IMR-90 (cell line): ENCODE measurements around the gene CDC42BPG. TPM values are rescaled to one million over a fixed set of nuclear protein-coding genes. Genes with fewer than 3 reads are reported as not detected.
A peak's percentile ranks its signal among the peaks of the same experiment; 100 is the strongest.

Source experiments
- ATAC-seq: fragments of 200-7000 bp; cut with Tn5 transposase; 2 replicates; pipeline ENCODE4 v1.9.1; 2020; ENCODE audit warnings: low read depth, mild to moderate bottlenecking, moderate library complexity
- BruUV-seq: library from RNA; stranded (reverse); fragments of 400-500 nt; replicated peaks from 2 replicates; lab custom pipeline; 2021; lab: Mats Ljungman, UMichigan
- CTCF ChIA-PET: fragments of 300-600 bp; formaldehyde crosslinking; extraction: SDS; loops from one replicate; lab custom pipeline; 2021; ENCODE audit warnings: antibody characterized with exemption; lab: Yijun Ruan, JAX
- POLR2A ChIA-PET: fragments of 300-600 bp; sonication (Branson Sonifier 250); formaldehyde crosslinking; loops from one replicate; lab custom pipeline; 2022; ENCODE audit warnings: antibody characterized with exemption; ENCODE audit not compliant: unreplicated experiment; lab: Charles Lee
- DNase-seq: peaks from one replicate; pipeline ENCODE4 v3.0.0; 2013
- H2AFZ ChIP-seq: replicated peaks from 2 replicates; pipeline ENCODE3; 2013; ENCODE audit warnings: low read length, mild to moderate bottlenecking; ENCODE audit not compliant: poor library complexity
- H2AK5ac ChIP-seq: 2 replicates; pipeline ENCODE4 v1.6.1; 2013; ENCODE audit warnings: low read depth, low read length, inconsistent platforms
- H2AK9ac ChIP-seq: replicated peaks from 2 replicates; pipeline ENCODE3; 2013; ENCODE audit warnings: mild to moderate bottlenecking, low read depth, low read length, moderate library complexity; ENCODE audit not compliant: poor library complexity
- H2BK120ac ChIP-seq: 2 replicates; pipeline ENCODE4 v1.6.1; 2013; ENCODE audit warnings: low read depth, low read length, inconsistent platforms
- H2BK15ac ChIP-seq: 3 replicates; pipeline ENCODE4 v1.6.1; 2013; ENCODE audit warnings: low read depth, low read length, inconsistent platforms
- H2BK20ac ChIP-seq: 2 replicates; pipeline ENCODE4 v1.6.1; 2013; ENCODE audit warnings: low read depth, mild to moderate bottlenecking, inconsistent platforms, low read length, moderate library complexity
- H2BK5ac ChIP-seq: 2 replicates; pipeline ENCODE4 v1.6.1; 2013; ENCODE audit warnings: mild to moderate bottlenecking, low read depth, low read length, inconsistent platforms; ENCODE audit not compliant: poor library complexity, severe bottlenecking
- H3K14ac ChIP-seq: replicated peaks from 2 replicates; pipeline ENCODE4 v1.6.1; 2013; ENCODE audit warnings: low read depth, low read length, inconsistent platforms
- H3K18ac ChIP-seq: 2 replicates; pipeline ENCODE4 v1.6.1; 2013; ENCODE audit warnings: low read depth, low read length, control low read depth
- H3K23ac ChIP-seq: 2 replicates; pipeline ENCODE4 v1.6.1; 2013; ENCODE audit warnings: low read depth, low read length, inconsistent platforms
- H3K27ac ChIP-seq: 2 replicates; pipeline ENCODE4 v1.5.1; 2013; ENCODE audit warnings: mild to moderate bottlenecking, control low read depth, low read length; ENCODE audit not compliant: insufficient read depth
- H3K27me3 ChIP-seq: 2 replicates; pipeline ENCODE4 v1.6.1; 2013; ENCODE audit warnings: low read length; ENCODE audit not compliant: control insufficient read depth, insufficient read depth
- H3K36me3 ChIP-seq: 2 replicates; pipeline ENCODE4 v1.6.1; 2013; ENCODE audit warnings: low read length, mixed read lengths; ENCODE audit not compliant: control insufficient read depth, insufficient read depth
- H3K4ac ChIP-seq: 2 replicates; pipeline ENCODE4 v1.6.1; 2013; ENCODE audit warnings: low read depth, low read length, inconsistent platforms
- H3K4me1 ChIP-seq: 2 replicates; pipeline ENCODE4 v1.6.1; 2013; ENCODE audit warnings: low read length, mixed read lengths; ENCODE audit not compliant: control insufficient read depth, insufficient read depth
- H3K4me2 ChIP-seq: 2 replicates; pipeline ENCODE4 v1.6.1; 2013; ENCODE audit warnings: low read depth, mild to moderate bottlenecking, control low read depth, low read length, moderate library complexity
- H3K4me3 ChIP-seq: 2 replicates; pipeline ENCODE4 v1.5.1; 2013; ENCODE audit warnings: low read depth, mild to moderate bottlenecking, control low read depth, low read length, moderate library complexity; ENCODE audit not compliant: insufficient read depth
- H3K56ac ChIP-seq: 2 replicates; pipeline ENCODE4 v1.6.1; 2013; ENCODE audit warnings: low read length, inconsistent platforms; ENCODE audit not compliant: insufficient read depth; ENCODE audit errors: extremely low read depth
- H3K79me1 ChIP-seq, 2 experiments: 2 replicates each; pipeline ENCODE4 v1.6.1; 2013; ENCODE audit warnings: low read length in 2 of 2, inconsistent platforms in 1 of 2, low read depth in 1 of 2
- H3K9ac ChIP-seq: 2 replicates; pipeline ENCODE4 v1.6.1; 2013; ENCODE audit warnings: low read depth, low read length, control low read depth
- H3K9me1 ChIP-seq: 2 replicates; pipeline ENCODE4 v1.6.1; 2013; ENCODE audit warnings: low read length, inconsistent platforms; ENCODE audit not compliant: insufficient read depth
- H3K9me3 ChIP-seq: 2 replicates; pipeline ENCODE4 v1.6.1; 2013; ENCODE audit warnings: low read length; ENCODE audit not compliant: control insufficient read depth, insufficient read depth
- H4K20me1 ChIP-seq: 2 replicates; pipeline ENCODE4 v1.6.1; 2013; ENCODE audit warnings: low read length, inconsistent platforms; ENCODE audit not compliant: insufficient read depth
- H4K5ac ChIP-seq: 2 replicates; pipeline ENCODE4 v1.6.1; 2013; ENCODE audit warnings: mild to moderate bottlenecking, low read depth, low read length, control low read depth
- H4K8ac ChIP-seq, 2 experiments: 2 replicates each; pipeline ENCODE4 v1.6.1; 2013; ENCODE audit warnings: low read depth in 2 of 2, low read length in 2 of 2, control low read depth in 1 of 2, inconsistent platforms in 1 of 2
- H4K91ac ChIP-seq: 2 replicates; pipeline ENCODE4 v1.6.1; 2013; ENCODE audit warnings: low read depth, low read length, inconsistent platforms; ENCODE audit not compliant: insufficient read depth
- BHLHE40 ChIP-seq: fragments of 150-350 bp; IDR thresholded peaks from 2 replicates; pipeline ENCODE4 v1.6.1; 2016; ENCODE audit warnings: mild to moderate bottlenecking, low read depth, low read length
- CEBPB ChIP-seq: IDR thresholded peaks from 2 replicates; pipeline ENCODE4 v1.6.1; 2012; ENCODE audit warnings: low read depth, low read length, improper control_type of control experiment
- CHD1 ChIP-seq: IDR thresholded peaks from 2 replicates; pipeline ENCODE4 v1.6.1; 2012; ENCODE audit warnings: low read depth, low read length, improper control_type of control experiment
- CTCF ChIP-seq: conservative IDR thresholded peaks from 2 replicates; pipeline ENCODE4 v1.5.1; 2012; ENCODE audit warnings: mild to moderate bottlenecking, low read depth, low read length, improper control_type of control experiment
- FOS ChIP-seq: fragments of 150-350 bp; IDR thresholded peaks from 2 replicates; pipeline ENCODE4 v1.6.1; 2016; ENCODE audit warnings: low read depth, low read length
- MAFK ChIP-seq: IDR thresholded peaks from 2 replicates; pipeline ENCODE4 v1.6.1; 2012; ENCODE audit warnings: low read depth, low read length, improper control_type of control experiment
- MAZ ChIP-seq: IDR thresholded peaks from 2 replicates; pipeline ENCODE4 v1.6.1; 2012; ENCODE audit warnings: low read depth, mild to moderate bottlenecking, low read length, improper control_type of control experiment, moderate library complexity, borderline replicate concordance
- MXI1 ChIP-seq: IDR thresholded peaks from 2 replicates; pipeline ENCODE4 v1.6.1; 2012; ENCODE audit warnings: low read depth, mild to moderate bottlenecking, low read length, moderate library complexity, borderline replicate concordance
- POLR2A ChIP-seq: IDR thresholded peaks from 2 replicates; pipeline ENCODE4 v1.6.1; 2012; ENCODE audit warnings: mild to moderate bottlenecking, low read depth, low read length
- RAD21 ChIP-seq: IDR thresholded peaks from 2 replicates; pipeline ENCODE4 v1.6.1; 2012; ENCODE audit warnings: low read length, improper control_type of control experiment
- USF2 ChIP-seq: fragments of 150-350 bp; IDR thresholded peaks from 2 replicates; pipeline ENCODE4 v1.6.1; 2017; ENCODE audit warnings: mild to moderate bottlenecking, antibody characterized with exemption, low read length, low read depth
- WGBS, 2 experiments: methylation state at CpG; one replicate each; pipeline versions ENCODE4 v1.1.5 to v1.1.7; 2013; ENCODE audit warnings: missing lambda C conversion rate in 2 of 2; ENCODE audit not compliant: insufficient read length in 1 of 2; ENCODE audit errors: extremely low coverage in 2 of 2; 5-methylcytosine and 5-hydroxymethylcytosine counted together
- dilution Hi-C: fragments of 300-500 bp; cut with HindIII; formaldehyde crosslinking; loops from one replicate; pipeline ENCODE4 v1.14.3; 2018; ENCODE audit warnings: low sequenced_read_pairs; ENCODE audit not compliant: unreplicated experiment
- in situ Hi-C: fragments of 300-500 bp; cut with MboI; formaldehyde crosslinking; loops from 3 replicates; pipeline ENCODE4 v1.14.3; 2019; ENCODE audit warnings: low sequenced_read_pairs, inconsistent platforms, mixed read lengths
- intact Hi-C: fragments of 100-400 bp; cut with micrococcal nuclease; formaldehyde crosslinking; loops from 2 replicates; pipeline ENCODE4 v1.10.0; 2022
- polyA plus RNA-seq, 3 experiments: library from polyadenylated mRNA; depleted of rRNA; stranded (reverse); fragments of >200 nt; gene quantifications; 2 replicates each; pipeline ENCODE4 v1.2.3, GENCODE V29; 2012; ENCODE audit warnings: low replicate concordance in 1 of 3
- total RNA-seq: library from RNA; depleted of rRNA; stranded (reverse); fragments of >200 nt; gene quantifications from 2 replicates; pipeline ENCODE4 v1.2.3, GENCODE V29; 2012

CDC42BPG gene
- total and polyA plus RNA-seq, 2 of the 4 experiments (the other 2 are of a cell fraction), result under 0.01 to 0.12 TPM

- peak; percentile 97 for ATAC-seq
- Histone ChIP-seq H4K91ac (peak within 1 kb of the TSS; percentile 37; the same call in 1 of the 2 replicates), H4K20me1 (no peaks in the 10 kb centered on the region), H3K27ac (peak within 1 kb of the TSS; percentile 27), H2BK20ac (no peak within 1 kb of the TSS), H2BK15ac (no peak within 1 kb of the TSS), H3K9ac (peak within 1 kb of the TSS; percentile 67), H3K18ac (0 out of 2 replicates have a peak within 1 kb of the TSS, but pooled peaks have one; percentile 3), H2AK9ac (peak within 1 kb of the TSS; percentile 92), H3K4ac (peak within 1 kb of the TSS; percentile 56), H3K4me2 (peak within 1 kb of the TSS; percentile 96), H3K4me3 (peak within 1 kb of the TSS; percentile 84), H3K14ac (peak within 1 kb of the TSS; percentile 56), H2AFZ (peak within 1 kb of the TSS; percentile 96), H3K9me3 (no peaks in the 10 kb centered on the region), H3K4me1 (peaks cover 10% of the 10 kb centered on the region), H3K79me1 (peaks cover 4 to 29% of the 10 kb centered on the region in 2 experiments; a peak in 3 of 4 replicates), H3K56ac (peak within 1 kb of the TSS; percentile 42), H3K23ac (0 out of 2 replicates have a peak within 1 kb of the TSS, but pooled peaks have one; percentile 12), H4K8ac (peak within 1 kb of the TSS; percentile 52 to 63; a peak in 3 of 4 replicates), H2BK120ac (no peak within 1 kb of the TSS), H4K5ac (peak within 1 kb of the TSS; percentile 40), H2BK5ac (peak within 1 kb of the TSS; percentile 1), H3K36me3 (peaks cover 36% of the 10 kb centered on the region), H3K27me3 (no peaks in the 10 kb centered on the region), H3K9me1 (peaks cover 16% of the 10 kb centered on the region), H2AK5ac (peak within 1 kb of the TSS; percentile 58; the same call in 1 of the 2 replicates)
- CTCF ChIA-PET, result interaction anchor here (1.0 kb wide), 1 partner anchor 21 kb away, joined by 3 read pairs; no protein-coding TSS in a partner anchor
- TF ChIP-seq MAFK (no peak), FOS (no peak), CHD1 (no peak), USF2 (no peak), CTCF (peak; percentile 38; the same call in 1 of the 2 replicates), POLR2A (peak; percentile 69), MAZ (peak; percentile 40; the same call in 1 of the 2 replicates), BHLHE40 (no peak), CEBPB (peak; percentile 45), MXI1 (no peak), RAD21 (0 out of 2 replicates have a peak, but pooled peaks have one; percentile 20)
- intact Hi-C loops (loop anchor here (2.0 kb wide), 1 partner anchor 25 kb away; the partner anchor contains the start of gene SF1), in situ Hi-C loops (no loop called here), dilution Hi-C loops (no loop called here)
- WGBS, 2 experiments, result 0% methylated on average over 18 of the region's 58 CpGs; no CpG with 5 or more reads in 1 of the 2 experiments
- no TSS peak for BruUV-seq
- POLR2A ChIA-PET, result interaction anchor here (0.5 to 0.6 kb wide), 2 partner anchors 7 to 74 kb away, joined by 5 to 6 read pairs; no protein-coding TSS in a partner anchor
- peak; percentile 68 for DNase-seq
Observed at GRCh38 chr11:64803158-64803845, 41.2 kb downstream of the CDC42BPG start, which contains the start of gene MAP4K2. Gene MAP4K2 (minus strand): TSS chr11:64803214. CDS start chr11:64803149, 65 bp downstream.
